GM13977 (cell line): ENCODE data around the gene GLUL.
"Not testable (repeated sequence)": the region's sequence is repeated elsewhere in the genome, so short reads cannot be mapped to it uniquely, and the experiment has no call there.

ENCODE experiments used
- DNase-seq: peaks from one replicate; pipeline ENCODE4 v3.0.0; 2012; ENCODE audit warnings: low spot score
- in situ Hi-C: fragments of 300-500 bp; cut with MboI; formaldehyde crosslinking; loops from one replicate; pipeline ENCODE4 v1.12.0; 2022; ENCODE audit warnings: low sequenced_read_pairs, low pct_unique_long_range_greater_than_20kb, mixed read lengths, inconsistent platforms; ENCODE audit not compliant: unreplicated experiment
- TF ChIP-seq, protein P1 (sequence below): IDR thresholded peaks from 2 replicates; pipeline ENCODE4 v1.5.1; 2012; ENCODE audit warnings: mild to moderate bottlenecking, control low read depth; ENCODE audit not compliant: insufficient read depth; ENCODE audit errors: extremely low read depth, missing control alignments

The GLUL gene

DNA sequence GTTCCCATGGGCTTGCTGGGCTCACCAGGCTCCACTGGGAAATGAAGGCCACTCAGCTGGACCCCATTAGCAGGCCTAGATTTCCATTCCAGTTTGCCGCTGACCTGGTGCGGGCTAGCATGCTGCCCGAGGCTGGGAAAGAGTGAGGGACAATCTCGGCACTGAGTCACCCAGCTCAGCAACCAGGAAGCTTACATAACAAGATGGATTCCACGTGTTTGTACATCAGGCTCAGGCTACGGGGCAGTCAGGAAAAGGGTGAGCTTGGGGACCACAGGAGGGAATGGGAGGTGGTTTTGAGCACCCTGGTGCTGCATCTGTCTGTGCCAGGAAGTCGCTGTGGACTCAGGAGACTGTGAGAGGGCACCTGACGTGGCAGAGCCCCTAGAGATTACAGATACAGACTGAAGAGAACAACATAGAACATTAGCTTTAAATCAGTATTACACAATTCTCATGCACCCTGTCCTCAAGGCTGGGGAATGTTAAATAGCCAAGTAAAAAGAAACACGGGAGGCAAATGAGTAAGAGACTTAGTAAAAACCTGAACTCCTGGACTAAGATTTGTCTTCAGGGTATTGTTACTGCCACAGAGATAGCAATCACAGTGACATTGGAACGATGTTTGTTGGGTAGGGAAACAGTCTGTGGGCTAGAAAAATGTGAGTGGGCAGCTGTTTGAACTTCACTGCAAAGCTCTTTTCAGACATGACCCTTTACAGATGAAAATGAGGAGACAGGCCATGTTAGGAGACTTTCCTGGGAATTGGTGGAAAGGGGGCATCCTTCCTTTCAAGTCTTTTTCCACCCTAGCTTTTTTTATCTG lies 51.1 kb downstream of the GLUL start:
- in situ Hi-C loops, result no loop called here
- DNase-seq, result no peak
- TF ChIP-seq, protein P1, sequence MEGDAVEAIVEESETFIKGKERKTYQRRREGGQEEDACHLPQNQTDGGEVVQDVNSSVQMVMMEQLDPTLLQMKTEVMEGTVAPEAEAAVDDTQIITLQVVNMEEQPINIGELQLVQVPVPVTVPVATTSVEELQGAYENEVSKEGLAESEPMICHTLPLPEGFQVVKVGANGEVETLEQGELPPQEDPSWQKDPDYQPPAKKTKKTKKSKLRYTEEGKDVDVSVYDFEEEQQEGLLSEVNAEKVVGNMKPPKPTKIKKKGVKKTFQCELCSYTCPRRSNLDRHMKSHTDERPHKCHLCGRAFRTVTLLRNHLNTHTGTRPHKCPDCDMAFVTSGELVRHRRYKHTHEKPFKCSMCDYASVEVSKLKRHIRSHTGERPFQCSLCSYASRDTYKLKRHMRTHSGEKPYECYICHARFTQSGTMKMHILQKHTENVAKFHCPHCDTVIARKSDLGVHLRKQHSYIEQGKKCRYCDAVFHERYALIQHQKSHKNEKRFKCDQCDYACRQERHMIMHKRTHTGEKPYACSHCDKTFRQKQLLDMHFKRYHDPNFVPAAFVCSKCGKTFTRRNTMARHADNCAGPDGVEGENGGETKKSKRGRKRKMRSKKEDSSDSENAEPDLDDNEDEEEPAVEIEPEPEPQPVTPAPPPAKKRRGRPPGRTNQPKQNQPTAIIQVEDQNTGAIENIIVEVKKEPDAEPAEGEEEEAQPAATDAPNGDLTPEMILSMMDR, result no peak

DNA sequence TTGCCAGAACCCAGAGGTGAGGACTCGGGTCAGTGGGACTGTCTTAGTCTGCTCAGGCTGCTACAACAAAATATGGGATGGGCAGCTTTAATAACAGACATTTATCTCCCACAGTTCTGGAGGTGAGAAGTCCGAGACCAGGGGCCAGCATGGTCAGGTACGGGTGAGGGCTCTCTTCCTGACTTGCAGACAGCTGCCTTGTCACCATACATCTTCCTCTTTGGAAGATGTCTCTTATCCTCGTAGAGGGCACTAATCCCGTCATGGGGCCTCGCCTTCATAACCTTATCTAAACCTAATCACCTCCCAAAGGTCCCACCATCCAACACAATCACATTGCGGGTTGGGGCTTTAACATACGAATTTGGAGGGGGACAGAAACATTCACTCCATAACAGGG lies 51.9 kb downstream of the GLUL start:
- no peak for DNase-seq
- in situ Hi-C loops, result no loop called here
- TF ChIP-seq, protein P1, result no peak

DNA sequence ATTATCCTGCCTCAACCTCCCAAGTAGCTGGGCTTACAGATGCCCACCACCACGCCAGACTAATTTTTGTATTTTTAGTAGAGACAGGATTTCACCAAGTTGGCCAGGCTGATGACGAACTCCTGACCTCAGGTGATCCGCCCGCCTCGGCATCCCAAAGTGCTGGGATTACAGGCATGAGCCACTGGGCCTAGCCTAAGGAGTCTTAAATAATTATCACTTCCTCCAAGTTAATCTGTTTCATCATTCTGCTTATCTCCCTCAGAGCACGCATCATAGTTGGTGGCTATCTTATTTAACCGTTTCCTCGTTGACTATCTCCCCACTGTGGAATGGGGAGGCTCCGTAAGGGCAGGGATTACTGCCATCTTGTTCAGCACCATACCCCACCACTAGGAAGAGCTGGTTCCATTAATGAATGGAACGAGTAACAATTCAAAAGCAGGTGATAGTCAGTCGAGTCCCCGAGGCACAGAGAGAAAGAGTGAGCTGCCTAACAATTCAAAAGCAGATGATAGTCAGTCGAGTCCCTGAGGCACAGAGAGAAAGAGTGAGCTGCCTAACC lies 52.7 kb downstream of the GLUL start:
- TF ChIP-seq, protein P1, result no peak

DNA sequence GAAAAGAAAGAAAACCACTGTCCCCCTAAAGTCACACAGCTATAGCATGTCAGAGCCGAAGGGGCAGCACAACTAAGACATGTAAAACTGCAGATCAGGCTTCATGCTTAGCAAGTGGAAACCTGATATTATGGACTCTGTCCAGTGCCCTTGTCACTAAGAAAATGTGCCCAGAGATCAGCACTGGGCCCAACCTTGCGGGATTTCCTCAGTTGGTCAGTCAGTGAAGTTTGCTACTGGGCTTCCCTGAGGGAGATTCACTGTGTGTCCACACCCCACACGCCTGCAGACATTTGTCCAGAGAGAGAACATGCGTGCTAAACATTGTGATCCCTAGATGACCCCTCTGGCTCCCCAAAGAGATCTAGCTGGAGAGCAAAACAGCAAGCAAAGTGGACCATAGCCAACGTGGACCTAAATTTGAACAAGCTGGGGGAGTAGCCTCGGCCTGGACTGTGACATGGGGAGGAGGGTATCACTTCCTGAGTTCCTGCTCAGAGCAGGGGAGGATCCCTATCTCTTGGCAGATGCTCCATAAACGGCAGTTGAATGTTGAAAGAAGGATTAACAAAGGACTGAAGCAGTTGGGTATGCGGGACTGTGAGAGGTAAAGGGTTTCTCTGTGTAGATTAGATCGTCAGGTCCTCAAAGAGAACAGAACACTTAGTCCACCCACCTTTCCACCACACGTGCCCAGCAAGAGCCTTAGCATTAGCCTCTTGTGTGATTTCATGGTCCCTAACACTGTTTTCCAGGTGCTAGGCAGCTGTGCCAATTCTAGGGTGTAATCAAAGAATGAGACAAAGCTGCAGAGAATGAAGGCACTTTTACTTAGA lies 53.6 kb downstream of the GLUL start:
- no peak for DNase-seq
- in situ Hi-C loops, result no loop called here
- TF ChIP-seq, protein P1, result no peak

More for the DNA sequence above, 52.7 kb downstream of the GLUL start:
- no peak for DNase-seq
- in situ Hi-C loops, result no loop called here

DNA sequence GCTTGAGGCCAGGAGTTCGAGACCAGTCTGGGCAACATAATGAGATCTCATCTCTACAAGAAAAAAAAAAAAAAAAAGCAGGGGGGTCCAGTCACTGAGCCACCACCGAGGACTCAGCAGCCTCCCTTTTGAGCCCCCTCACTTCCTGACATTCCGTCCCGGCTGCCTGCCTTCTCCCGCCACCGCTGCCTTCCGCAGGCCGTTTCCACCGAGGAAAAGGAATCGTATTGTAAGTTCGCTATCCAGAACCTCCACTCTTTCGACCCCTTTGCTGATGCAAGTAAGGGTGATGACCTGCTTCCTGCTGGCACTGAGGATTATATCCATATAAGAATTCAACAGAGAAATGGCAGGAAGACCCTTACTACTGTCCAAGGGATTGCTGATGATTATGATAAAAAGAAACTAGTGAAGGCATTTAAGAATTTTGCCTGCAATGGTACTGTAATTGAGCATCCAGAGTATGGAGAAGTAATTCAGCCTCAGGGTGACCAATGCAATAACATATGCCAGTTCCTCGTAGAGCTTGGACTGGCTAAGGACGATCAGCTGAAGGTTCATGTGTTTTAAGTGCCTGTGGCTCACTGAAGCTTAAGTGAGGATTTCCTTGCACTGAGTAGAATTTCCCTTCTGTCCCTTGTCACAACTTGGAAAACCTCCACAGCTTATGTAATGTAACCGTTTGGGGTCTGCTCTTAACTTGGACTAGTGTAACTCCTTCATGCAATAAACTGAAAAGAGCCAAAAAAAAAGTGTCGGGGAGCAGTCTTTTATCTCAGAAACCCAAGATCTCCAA lies 55.6 kb downstream of the GLUL start:
- TF ChIP-seq, protein P1, result no peak
- in situ Hi-C loops, result no loop called here
- no peak for DNase-seq

DNA sequence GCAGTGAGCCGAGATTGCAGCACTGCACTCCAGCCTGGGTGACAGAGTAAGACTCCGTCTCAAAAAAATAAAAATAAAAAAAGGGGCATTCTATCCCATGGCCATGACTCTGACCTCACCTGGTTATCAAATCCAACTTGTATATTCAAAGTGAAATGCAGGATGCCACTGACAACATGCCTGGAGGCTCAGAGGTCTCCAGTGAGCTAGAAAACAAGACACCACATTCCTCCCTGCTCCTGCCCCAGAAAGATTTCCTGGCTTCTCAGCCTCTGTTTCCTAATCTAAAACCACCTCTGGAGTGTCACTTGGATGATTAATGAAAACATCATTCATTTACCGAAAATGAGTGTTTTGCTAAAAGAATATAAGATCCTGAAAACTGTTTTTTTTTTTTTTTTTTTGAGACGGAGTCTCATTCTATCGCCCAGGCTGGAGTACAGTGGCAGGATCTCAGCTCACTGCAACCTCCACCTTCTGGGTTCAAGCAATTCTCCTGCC lies 58.5 kb downstream of the GLUL start:
- in situ Hi-C loops, DNase-seq: not testable (repeated sequence)
